ENCODE measurements around the gene GCSAM. TPM values are rescaled to one million over a fixed set of nuclear protein-coding genes. Genes with fewer than 3 reads are reported as not detected.

Gene GCSAM
- total and polyA plus RNA-seq, 2 donors (not counting 1 experiment from before 2014, with no cell fraction given): 14.9 to 24.6 TPM

- H3K9ac ChIP-seq (ENCODE audit: low read length): no peak overlapping the region
- peak overlapping the region; percentile 86 for H3K4me3 Mint-ChIP-seq
- H3K27me3 ChIP-seq (replicated peaks in 1 of 4; ENCODE audit: control extremely low read depth in 1 of 4, control insufficient read depth in 3 of 4, insufficient read depth in 4 of 4, low read length in 3 of 4): peaks cover 0 to 28% (median 21%) of the 10 kb centered on the region in 4 experiments
- peaks cover 30% of the 10 kb centered on the region for H3K27me3 Mint-ChIP-seq
- ChIA-PET POLR2A (interaction anchor here (0.6 kb wide), 1 partner anchor 51 kb away, joined by 4 read pairs; no protein-coding TSS in a partner anchor), CTCF (no interaction called here)
- ATAC-seq (ENCODE audit: low read depth) (no peak), DNase-seq (no peak)
- no peaks in the 10 kb centered on the region for H4K20me1 ChIP-seq (ENCODE audit: control insufficient read depth, insufficient read depth, low read length, poor library complexity, severe bottlenecking)
- no peak overlapping the region for H3K4me2 ChIP-seq (replicated peaks; ENCODE audit: low read depth, low read length, poor library complexity, severe bottlenecking)
- H3K4me1 Mint-ChIP-seq: peaks cover 17% of the 10 kb centered on the region
- H3K9me3 ChIP-seq (ENCODE audit: control extremely low read depth in 1 of 3, control insufficient read depth in 2 of 3, insufficient read depth in 1 of 3, low read length in 2 of 3): peaks cover 0 to 9% (median 0%) of the 10 kb centered on the region in 3 donors
- H3K36me3 ChIP-seq (replicated peaks in 1 of 2; ENCODE audit: control extremely low read depth in 1 of 2, control insufficient read depth in 1 of 2, extremely low read depth in 1 of 2, insufficient read depth in 2 of 2, low read length in 1 of 2): no peaks in the 10 kb centered on the region
- intact Hi-C loops (cut with micrococcal nuclease): no loop called here
- H3K79me2 ChIP-seq (ENCODE audit: control insufficient read depth, insufficient read depth, low read length): no peaks in the 10 kb centered on the region
- peaks cover 8 to 17% of the 10 kb centered on the region in 2 donors for H3K4me1 ChIP-seq (ENCODE audit: control insufficient read depth in 2 of 2, insufficient read depth in 2 of 2, low read length in 2 of 2)
- 100% methylated on average over 2 of the region's 7 CpGs for WGBS (ENCODE audit: insufficient coverage)
- TF ChIP-seq CTCF (IDR thresholded peaks at IDR 0.05) (no peak), EZH2 (IDR thresholded peaks at IDR 0.05; ENCODE audit: borderline replicate concordance, insufficient read depth, low read depth, low read length, poor library complexity, severe bottlenecking) (no peak)
- H3K9me3 Mint-ChIP-seq (ENCODE audit: insufficient read depth): no peaks in the 10 kb centered on the region
- H3K27ac ChIP-seq (ENCODE audit: low read length in 2 of 2): no peak overlapping the region
- H3K27ac Mint-ChIP-seq: no peak overlapping the region
- H3K4me3 ChIP-seq (ENCODE audit: control extremely low read depth in 1 of 5, extremely low read depth in 1 of 5, insufficient read depth in 1 of 5, low read depth in 2 of 5, low read length in 4 of 5): no peak overlapping the region
- no peak overlapping the region for H2AFZ ChIP-seq (ENCODE audit: insufficient read depth, low read depth, low read length, poor library complexity, severe bottlenecking)
Observed at GRCh38 chr3:112084980-112085705, 47.9 kb downstream of the GCSAM start.

- H3K4me3 Mint-ChIP-seq: no peak overlapping the region
- 96% methylated on average over 3 of the region's 4 CpGs for WGBS (ENCODE audit: insufficient coverage)
- Histone ChIP-seq H3K4me2 (replicated peaks; ENCODE audit: low read depth, low read length, poor library complexity, severe bottlenecking) (no peak overlapping the region), H3K27ac (ENCODE audit: low read length in 2 of 2) (no peak overlapping the region), H4K20me1 (ENCODE audit: control insufficient read depth, insufficient read depth, low read length, poor library complexity, severe bottlenecking) (no peaks in the 10 kb centered on the region), H3K36me3 (replicated peaks in 1 of 2; ENCODE audit: control extremely low read depth in 1 of 2, control insufficient read depth in 1 of 2, extremely low read depth in 1 of 2, insufficient read depth in 2 of 2, low read length in 1 of 2) (no peaks in the 10 kb centered on the region), H2AFZ (ENCODE audit: insufficient read depth, low read depth, low read length, poor library complexity, severe bottlenecking) (no peak overlapping the region), H3K9ac (ENCODE audit: low read length) (no peak overlapping the region), H3K9me3 (ENCODE audit: control extremely low read depth in 1 of 3, control insufficient read depth in 2 of 3, insufficient read depth in 1 of 3, low read length in 2 of 3) (peaks cover 0 to 9% (median 0%) of the 10 kb centered on the region in 3 donors), H3K4me3 (ENCODE audit: control extremely low read depth in 1 of 5, extremely low read depth in 1 of 5, insufficient read depth in 1 of 5, low read depth in 2 of 5, low read length in 4 of 5) (no peak overlapping the region), H3K4me1 (ENCODE audit: control insufficient read depth in 2 of 2, insufficient read depth in 2 of 2, low read length in 2 of 2) (peaks cover 8 to 17% of the 10 kb centered on the region in 2 donors), H3K79me2 (ENCODE audit: control insufficient read depth, insufficient read depth, low read length) (no peaks in the 10 kb centered on the region), H3K27me3 (replicated peaks in 1 of 4; ENCODE audit: control extremely low read depth in 1 of 4, control insufficient read depth in 3 of 4, insufficient read depth in 4 of 4, low read length in 3 of 4) (peaks cover 0 to 32% (median 18%) of the 10 kb centered on the region in 4 experiments)
- no peak for ATAC-seq (ENCODE audit: low read depth)
- H3K27me3 Mint-ChIP-seq: peaks cover 20% of the 10 kb centered on the region
- peaks cover 17% of the 10 kb centered on the region for H3K4me1 Mint-ChIP-seq
- ChIA-PET POLR2A (no interaction called here), CTCF (no interaction called here)
- DNase-seq: no peak
- TF ChIP-seq CTCF (IDR thresholded peaks at IDR 0.05) (no peak), EZH2 (IDR thresholded peaks at IDR 0.05; ENCODE audit: borderline replicate concordance, insufficient read depth, low read depth, low read length, poor library complexity, severe bottlenecking) (no peak)
- H3K9me3 Mint-ChIP-seq (ENCODE audit: insufficient read depth): no peaks in the 10 kb centered on the region
- H3K27ac Mint-ChIP-seq: no peak overlapping the region
- intact Hi-C loops (cut with micrococcal nuclease): no loop called here
Observed at GRCh38 chr3:112083239-112083638, 49.8 kb downstream of the GCSAM start.

All from B cell (primary cell).